SHP77 (cell line): Measurements from ENCODE around the gene CD27.
"Not testable (repeated sequence)": the region's sequence is repeated elsewhere in the genome, so short reads cannot be mapped to it uniquely, and the experiment has no call there.

ENCODE experiments used
- DNase-seq, 2 experiments: peaks; one replicate each; lab custom pipeline; 2025; lab: John Stamatoyannopoulos, UW

CD27 gene

DNA sequence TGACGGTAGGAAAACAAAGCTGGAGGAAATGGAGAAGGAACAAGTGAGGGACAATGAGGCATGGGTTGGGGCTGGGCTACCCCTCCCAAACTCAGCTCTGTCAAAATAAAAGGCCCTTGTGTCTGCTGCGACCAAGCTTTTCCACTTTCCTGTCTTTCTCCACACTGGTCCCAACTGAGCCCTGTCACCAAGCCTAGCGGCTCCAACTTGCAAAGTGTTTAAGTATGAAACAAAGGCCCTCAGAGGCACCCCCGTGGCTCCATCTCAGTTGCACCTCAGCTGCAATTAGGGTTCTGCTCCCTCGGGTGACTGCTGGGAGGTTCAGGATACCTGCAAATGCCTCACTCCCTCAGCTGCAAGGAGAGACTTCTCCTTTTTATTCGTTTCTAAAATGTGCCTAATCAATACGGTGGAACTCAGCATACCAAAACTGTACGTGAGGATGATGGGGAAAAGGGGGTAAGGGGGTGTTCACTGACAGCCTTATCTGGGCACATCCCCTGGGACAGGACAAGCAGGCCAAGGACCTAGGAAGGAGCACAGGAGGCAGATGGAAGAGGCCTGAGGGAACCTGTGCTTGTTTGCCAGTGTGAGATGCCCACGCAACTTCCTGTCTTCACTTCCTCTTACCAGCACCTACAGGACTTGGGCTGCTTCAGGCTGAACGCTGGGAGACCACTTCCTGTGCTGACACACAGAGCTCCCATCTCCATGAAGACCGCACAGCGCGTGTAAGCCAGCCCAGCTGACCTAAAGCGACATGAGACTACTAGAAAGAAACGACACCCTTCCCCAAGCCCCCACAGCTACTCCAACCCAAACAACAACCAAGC, 16.9 kb downstream of the CD27 start:
- DNase-seq, result no peak

DNA sequence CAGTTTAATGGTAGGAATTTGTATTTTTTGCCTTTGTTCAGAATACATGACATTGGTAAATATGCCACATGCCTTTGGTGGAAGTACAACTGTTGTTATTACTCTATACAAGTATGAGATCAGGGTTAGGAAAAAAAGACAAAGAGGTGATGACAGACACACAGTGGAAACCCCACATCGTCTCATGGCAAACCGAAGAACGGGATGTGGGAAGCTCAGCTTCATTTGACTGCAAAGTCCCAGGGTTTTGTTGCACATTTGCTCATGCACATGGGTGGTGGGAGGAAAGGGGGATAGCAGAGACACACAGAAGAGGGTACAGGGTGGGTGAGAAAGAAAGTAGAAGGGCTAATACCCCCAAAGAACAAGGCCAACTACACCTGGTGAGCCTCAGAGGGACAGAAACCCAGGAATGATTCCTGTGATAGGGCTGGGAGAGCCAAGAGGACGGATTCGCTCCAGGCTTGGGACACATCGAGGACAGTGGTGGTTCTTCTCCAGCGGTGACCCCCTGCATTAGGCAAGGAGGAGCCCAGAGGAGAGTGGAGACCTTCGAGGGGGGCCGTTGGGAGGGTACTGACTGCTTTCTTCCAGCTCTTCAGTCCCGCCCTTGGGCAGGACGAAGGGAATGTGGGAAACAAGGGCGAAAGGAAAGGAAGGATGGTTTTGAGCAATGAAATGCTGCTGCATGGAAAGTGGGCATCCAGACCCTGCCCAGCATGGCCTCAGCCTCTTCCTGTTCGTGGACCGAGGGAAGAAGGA, 17.7 kb downstream of the CD27 start:
- DNase-seq, result no peak

DNA sequence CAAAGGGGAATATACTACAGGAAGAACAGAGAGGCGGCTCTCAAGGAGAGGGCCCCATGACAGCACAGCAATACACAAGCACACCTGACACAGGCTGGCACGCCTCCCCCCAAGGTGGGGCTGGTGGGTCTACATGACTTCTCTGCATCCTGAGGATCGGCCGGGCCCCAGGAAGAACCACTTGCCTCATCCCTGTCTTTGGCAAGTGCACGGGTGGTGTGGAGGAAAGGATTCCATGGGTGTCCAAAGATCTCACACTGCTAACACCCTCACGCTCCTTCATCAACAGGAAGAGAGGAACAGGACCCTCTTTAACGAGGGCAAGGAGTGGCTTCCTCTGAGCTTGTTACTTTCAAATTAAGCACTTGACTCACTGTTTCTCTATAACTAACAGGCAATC, 18.5 kb downstream of the CD27 start:
- DNase-seq, result no peak

DNA sequence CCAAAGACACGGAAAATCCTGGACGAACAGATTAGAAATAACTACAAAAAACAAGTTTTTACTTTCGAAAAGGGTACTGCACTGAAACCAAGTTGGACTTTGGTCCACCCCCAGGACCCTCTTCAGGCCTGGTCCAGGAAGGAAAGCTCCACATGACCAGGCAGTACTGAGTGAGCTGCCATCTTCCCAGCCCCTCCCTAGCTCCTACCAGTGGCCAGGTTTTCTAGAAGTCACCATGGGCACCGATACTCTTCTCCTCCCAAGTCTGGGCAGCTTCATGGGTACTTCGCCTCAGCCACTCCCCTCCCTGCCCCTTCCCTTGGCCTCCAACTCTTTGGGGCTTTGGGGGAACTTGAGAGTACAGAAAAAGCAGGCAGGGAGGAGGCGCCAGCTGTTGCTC, 19.1 kb downstream of the CD27 start:
- DNase-seq, result no peak

DNA sequence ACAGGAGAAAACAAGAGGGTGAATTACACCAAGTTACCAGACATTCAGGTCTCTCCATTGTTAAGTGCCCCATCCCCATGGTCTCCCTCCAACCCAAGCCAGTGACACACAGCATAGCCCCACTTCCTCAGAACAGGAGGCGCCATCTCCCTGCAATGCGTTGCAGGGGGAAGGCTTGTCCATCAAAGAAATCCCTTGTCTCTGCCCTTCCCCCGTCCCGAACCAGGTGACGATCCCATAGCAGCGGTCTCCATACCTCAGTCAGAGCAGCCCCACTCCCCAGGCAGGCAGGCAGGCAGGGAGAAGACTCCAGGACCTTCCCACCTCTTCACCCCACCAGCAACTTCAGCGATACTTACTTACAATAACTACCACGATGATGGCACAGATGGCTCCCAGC, 19.8 kb downstream of the CD27 start:
- DNase-seq, result no peak

DNA sequence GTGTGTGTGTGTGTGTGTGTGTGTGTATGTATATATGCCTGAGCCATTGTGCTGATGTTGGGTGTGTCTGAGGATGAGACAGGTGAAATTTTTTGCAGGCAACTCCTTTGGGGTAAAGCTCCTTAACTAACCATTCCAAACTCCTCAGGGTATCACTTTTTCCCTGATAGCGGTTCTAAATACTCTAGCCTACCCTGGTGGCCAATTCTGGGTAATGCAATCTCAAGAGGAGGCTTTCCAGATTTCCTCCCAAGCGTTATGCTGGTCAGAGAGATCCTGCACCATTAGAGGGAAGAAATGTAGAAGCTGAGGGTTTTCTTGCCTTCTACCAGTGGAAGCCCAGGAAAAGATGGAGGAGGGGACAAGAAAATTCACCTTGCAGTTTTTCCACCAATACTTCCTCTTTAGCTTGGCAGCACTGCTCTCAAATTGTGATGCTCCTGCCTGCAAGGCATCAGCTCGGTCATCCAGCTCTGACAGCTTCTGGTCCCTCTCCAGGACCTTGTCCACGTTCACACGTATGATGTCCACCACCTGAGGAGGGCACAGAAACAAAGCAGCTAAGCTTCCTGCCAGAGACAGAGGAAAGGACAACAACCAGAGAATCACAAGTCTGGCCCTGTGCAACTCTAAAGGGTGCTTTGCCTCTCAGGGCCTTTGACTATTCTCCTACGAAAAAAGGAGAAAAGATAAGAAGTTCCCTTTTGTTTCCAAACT, 20.9 kb downstream of the CD27 start:
- DNase-seq, result no peak

DNA sequence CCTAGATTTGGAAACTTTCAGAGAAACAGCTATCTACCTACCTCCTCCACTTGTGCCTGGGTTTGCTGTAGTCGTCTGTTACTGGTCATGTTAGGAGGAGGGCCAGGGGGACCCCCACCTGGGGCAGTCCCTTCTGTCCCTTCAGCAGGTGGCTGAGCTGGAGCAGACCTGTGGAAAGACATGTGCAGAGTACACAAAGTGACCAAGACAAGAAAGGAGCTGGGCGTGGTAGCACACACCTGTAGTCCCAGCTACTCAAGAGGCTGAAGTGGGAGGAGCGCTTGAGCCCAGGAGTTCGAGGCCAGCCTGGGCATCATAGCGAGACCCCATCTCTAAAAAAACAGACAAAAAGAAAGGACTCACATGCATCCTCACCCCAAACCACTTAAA, 21.4 kb downstream of the CD27 start:
- no peak for DNase-seq

DNA sequence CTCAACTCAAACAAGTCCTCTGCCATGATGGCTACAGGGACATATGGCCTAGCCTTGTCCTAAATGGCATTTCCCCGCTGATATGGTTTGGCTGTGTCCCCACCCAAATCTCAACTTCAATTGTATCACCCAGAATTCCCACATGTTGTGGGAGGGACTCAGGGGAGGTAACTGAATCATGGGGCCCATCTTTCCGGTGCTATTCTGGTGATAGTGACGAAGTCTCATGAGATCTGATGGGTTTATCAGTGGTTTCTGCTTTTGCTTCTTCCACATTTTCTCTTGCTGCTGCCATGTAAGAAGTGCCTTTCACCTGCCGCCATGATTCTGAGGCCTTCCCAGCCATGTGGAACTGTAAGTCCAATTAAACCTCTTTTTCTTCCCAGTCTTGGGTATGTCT, 22.0 kb downstream of the CD27 start:
- not testable (repeated sequence) for DNase-seq

DNA sequence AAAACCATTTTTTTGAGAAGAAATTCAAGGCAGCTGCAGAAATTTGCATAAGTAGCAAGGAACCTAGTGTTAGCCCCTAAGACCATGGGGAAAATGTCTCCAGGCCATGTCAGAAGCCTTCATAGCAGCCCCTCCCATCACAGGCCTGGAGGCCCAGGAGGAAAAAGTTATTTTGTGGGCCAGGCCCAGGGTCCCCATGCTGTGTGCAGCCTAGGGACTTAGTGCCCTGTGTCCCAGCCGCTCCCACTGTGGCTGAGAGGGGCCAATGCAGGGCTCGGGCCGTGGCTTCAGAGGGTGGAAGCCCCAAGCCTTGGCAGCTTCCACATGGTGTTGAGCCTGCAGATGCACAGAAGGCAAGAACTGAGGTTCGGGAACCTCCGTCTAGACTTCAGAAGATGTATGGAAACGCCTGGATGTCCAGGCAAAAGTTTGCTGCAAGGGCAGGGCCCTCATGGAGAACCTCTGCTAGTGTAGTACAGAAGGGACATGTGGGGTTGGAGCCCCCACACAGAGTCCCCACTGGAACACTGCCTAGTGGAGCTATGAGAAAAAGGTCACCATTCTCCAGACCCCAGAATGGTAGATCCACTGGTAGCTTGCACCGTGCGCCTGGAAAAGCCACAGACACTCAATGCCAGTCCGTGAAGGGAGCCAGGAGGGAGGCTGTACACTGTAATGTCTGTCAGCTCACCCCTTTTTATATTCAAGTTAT, 23.0 kb downstream of the CD27 start:
- DNase-seq, result not testable (repeated sequence)

DNA sequence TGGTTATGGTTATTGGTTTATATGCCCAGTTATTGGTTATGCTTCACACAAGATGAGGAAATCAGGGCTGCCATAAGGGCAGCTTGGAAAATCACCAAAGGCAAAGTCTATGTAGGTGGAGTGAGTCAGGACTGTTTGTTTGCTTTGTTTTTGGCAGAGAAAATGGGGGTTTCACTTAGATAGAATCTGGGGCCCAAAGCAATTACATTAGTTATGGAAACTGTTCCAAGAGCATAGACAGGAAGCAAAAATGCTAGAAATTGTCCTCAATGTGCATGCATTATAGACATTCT, 23.5 kb downstream of the CD27 start:
- no peak for DNase-seq

DNA sequence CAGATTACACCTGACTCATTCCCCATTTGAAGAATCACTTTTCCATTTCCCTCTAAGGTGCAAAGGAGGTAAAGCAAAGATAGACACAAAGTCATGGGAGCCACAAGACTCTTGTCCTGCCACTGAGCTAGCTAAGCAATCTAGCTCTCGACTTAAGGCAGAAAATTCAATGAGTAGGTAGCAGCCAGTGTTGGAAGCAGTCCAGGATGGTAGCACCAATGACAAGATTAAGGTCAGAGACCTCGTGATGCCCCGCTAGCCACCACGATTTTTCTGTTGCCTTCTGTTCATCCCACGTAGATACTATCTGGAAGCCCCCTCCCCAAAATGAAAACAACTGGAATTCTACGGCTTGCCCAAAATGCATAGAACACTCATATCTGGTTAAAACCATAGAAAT, 24.3 kb downstream of the CD27 start:
- DNase-seq, result no peak

DNA sequence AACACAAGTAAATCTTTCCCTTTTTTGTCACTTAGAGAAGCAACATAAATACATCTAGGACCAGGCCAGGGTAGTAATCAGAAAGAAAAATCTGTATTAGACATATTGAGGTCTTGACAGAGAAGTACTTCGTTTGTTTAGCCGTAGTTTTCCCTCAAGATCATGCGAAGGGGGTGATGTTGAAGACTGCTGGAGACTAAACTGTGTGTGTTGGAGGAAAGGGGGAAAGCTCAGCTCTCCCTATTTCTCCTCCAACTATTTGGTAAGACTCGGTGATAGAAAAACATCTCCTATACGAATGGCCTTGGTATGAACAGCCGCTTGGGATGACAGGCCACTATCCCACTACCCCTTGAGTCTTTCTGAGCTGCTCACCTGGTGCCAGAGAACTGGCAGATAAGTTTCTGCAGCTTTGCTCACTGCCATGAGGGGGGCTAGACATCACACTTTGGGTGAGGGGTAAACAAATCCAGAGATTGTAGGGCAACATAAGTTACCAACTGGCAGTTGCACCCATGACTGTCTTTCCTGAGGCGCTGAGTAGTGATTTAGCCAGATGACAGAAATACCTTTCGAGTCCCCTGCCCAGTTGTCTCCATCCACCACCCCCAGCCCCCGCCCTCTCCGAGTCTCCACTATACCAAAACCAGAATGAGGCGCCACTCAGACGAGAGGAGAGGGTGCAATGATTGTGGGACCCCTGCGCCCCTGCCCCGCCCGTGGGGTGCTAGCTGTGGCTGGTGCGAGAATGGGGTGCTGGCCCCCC, 25.0 kb downstream of the CD27 start:
- DNase-seq, result no peak

DNA sequence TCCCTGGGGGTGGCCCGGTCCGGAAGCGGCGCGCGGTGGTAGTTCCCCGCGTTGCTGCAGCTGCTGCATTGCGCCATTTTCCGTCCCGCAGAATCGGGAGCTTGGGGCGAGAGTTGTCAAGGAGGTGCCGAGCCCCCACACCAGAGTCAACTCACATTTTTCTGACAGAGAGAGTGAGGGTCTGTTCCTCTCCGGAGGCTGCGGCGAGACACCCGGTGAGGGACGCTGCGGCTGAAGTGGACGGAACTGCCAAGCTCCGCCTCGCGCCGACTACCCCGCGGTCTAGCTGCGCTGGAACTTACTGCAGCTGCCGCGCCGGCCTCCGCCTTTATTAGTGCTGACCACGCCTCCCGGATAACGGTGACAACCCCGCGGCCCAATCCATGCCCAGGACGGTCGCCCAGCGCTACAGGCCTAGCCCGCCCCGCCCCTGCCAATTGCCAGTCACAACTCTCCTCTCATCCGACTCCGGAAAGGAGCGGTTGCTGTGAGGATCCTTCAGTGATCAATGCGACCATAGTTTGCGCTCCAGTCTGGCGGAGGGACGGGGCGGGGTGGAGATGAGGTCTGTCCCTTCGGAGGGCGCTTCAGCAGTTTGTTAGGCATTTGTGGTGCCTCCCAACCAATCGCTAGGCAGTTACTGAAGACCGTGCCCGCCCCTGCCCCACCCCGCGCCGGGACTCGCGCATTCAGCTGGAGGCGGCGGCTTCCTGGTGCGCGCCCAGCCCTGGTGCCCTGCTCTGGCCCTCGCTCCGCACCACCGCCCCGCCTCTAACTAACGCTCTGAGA, 25.8 kb downstream of the CD27 start, which contains the start of gene VAMP1:
Gene VAMP1, minus strand, starts transcription at position 303 of the 789 bp plus-strand sequence. Its CDS starts 146 bp downstream, at position 157.
- peak; percentile 90 to 95 for DNase-seq

DNA sequence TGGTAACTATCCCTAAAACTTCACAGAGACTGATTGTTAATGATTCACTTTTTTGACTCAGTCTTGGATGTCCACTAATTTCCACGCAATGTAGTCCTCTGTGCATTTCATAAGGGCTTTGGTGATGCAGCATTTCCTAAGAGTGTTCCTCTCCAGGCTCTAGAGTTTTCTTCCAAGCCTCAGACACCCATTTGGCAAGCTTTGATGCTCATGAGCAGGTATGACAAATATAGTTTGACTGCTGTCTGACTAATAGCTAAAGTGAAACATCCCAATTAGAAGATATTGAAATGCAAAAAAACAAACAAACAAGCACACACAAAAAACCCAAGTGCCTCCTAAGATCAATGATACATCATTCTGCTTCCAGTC, 27.2 kb downstream of the CD27 start:
- DNase-seq, result no peak

DNA sequence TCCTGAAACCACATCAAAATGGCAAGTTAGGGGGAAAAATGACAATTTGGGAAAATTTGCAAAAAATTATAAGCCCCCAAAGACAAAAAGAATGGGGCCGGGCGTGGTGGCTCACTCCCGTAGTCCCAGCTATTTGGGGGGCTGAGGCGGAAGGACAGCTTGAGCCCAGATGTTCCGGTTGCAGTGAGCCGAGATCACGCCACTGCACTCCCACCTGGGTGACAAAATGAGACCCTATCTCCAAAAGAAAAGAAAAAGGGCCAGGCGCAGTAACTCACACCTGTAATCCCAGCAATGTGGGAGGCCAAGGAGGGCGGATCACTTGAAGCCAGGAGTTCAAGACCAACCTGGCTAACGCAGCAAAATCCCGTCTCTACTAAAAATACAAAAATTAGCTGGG, 27.7 kb downstream of the CD27 start:
- no peak for DNase-seq

DNA sequence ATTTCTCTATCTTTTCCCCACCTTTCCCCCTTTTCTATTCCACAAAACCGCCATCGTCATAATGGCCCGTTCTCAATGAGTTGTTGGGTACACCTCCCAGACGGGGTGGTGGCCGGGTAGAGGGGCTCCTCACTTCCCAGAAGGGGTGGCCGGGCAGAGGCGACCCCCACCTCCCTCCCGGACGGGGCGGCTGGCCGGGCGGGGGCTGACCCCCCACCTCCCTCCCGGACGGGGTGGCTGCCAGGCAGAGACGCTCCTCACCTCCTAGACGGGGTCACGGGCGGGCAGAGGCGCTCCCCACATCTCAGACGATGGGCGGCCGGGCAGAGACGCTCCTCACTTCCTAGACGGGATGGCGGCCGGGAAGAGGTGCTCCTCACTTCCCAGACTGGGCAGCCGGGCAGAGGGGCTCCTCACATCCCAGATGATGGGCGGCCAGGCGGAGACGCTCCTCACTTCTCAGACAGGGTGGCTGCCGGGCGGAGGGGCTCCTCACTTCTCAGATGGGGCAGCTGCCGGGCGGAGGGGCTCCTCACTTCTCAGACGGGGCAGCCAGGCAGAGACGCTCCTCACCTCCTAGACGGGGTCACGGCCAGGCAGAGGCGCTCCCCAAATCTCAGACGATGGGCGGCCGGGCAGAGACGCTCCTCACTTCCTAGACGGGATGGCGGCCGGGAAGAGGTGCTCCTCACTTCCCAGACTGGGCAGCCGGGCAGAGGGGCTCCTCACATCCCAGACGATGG, 30.6 kb downstream of the CD27 start:
- DNase-seq, result not testable (repeated sequence)

DNA sequence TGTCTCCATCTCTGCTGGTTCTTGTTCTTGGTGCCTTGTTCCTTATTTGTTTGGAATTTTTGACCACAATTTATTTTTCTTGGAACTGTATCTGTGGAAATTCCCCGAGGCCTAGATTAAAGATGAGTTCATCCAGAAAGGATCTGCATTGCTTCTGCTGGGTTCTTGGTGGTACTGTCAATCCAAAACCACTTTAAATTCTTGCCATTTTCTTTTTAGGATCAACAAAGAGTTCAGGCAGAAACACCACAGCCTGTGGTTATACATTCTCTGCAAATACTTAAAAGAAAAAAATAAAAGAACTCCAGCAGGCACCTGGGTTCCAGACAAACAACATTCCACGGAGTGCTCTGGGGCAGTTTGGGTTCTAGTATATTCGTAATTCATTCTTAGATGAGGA, 31.7 kb downstream of the CD27 start:
- DNase-seq, result no peak

DNA sequence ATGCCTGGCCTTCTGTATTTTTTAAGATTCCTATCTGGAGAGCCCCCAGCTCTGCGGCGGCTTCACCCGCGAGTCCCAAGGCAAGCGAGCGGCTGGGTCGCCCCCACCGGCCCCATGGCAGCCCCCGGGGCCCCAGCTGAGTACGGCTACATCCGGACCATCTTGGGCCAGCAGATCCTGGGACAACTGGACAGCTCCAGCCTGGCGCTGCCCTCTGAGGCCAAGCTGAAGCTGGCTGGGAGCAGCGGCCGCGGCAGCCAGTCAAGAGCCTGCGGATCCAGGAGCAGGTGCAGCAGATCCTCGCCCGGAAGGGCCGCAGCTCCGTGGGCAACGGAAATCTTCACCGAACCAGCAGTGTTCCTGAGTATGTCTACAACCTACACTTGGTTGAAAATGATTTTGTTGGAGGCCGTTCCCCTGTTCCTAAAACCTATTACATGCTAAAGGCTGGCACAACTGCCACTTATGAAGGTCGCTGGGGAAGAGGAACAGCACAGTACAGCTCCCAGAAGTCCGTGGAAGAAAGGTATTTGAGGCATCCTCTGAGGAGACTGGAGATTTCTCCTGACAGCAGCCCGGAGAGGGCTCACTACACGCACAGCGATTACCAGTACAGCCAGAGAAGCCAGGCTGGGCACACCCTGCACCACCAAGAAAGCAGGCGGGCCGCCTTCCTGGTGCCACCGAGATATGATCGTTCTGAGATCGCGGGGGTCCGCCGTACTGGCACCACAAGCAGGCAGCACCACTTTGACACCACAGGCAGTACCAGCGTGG, 33.0 kb downstream of the CD27 start:
- DNase-seq, result peak; percentile 1 to 8

DNA sequence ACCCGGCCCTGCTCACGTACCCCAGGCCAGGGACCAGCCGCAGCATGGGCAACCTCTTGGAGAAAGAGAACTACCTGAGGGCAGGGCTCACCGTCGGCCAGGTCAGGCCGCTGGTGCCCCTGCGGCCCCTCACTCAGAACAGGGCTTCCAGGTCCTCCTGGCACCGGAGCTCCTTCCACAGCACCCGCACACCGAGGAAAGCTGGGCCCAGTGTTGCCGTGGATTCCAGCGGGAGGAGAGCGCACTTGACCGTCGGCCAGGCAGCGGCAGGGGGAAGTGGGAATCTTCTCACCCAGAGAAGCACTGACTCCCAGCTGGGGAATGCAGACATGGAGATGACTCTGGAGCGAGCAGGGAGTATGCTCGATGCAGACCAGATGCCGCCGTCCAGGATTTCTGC, 33.7 kb downstream of the CD27 start:
- DNase-seq, result no peak
